ENCODE results near the gene LRIG3. TPM values are rescaled to one million over a fixed set of nuclear protein-coding genes. Genes with fewer than 3 reads are reported as not detected.

Gene LRIG3
- polyA plus RNA-seq, 1 experiment: 80.1 TPM

DNA sequence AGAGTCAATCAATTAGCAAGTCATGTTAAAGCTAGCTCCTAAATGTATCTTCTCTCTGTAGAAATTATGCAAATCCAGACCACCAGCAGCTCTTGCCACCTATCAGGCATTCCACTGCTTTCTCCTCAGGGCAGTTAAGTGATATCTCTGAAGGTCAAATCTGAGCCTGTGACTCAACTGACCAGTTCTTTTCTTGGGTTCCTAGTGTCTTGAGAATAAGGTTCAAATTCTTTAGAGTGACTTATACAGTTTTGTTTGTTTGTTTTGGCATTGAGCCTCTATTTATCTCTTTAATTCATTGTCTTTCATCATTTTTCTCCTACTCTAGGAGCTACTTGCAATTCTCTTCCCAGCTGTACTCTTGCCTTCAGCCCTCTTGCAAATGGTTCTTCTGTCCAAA lies 2.5 kb upstream of the LRIG3 start:
- no peak for TF ChIP-seq CTCF (IDR thresholded peaks at IDR 0.05; ENCODE audit: low read depth, low read length)
- ChIA-PET CTCF (no interaction called here), POLR2A (interaction anchor here (1.4 kb wide), 1 partner anchor 118 kb away, joined by 3 read pairs; no protein-coding TSS in a partner anchor)
- Histone ChIP-seq H3K9me3 (ENCODE audit: control insufficient read depth, insufficient read depth, low read length) (peaks cover 3% of the 10 kb centered on the region; the same call in 1 of the 2 replicates), H3K4me3 (ENCODE audit: low read depth, low read length) (no peak overlapping the region), H3K27ac (ENCODE audit: low read depth, low read length) (no peak overlapping the region), H3K27me3 (ENCODE audit: control insufficient read depth, insufficient read depth, low read length) (no peaks in the 10 kb centered on the region)
- no peak for DNase-seq (ENCODE audit: low read depth, low spot score)

DNA sequence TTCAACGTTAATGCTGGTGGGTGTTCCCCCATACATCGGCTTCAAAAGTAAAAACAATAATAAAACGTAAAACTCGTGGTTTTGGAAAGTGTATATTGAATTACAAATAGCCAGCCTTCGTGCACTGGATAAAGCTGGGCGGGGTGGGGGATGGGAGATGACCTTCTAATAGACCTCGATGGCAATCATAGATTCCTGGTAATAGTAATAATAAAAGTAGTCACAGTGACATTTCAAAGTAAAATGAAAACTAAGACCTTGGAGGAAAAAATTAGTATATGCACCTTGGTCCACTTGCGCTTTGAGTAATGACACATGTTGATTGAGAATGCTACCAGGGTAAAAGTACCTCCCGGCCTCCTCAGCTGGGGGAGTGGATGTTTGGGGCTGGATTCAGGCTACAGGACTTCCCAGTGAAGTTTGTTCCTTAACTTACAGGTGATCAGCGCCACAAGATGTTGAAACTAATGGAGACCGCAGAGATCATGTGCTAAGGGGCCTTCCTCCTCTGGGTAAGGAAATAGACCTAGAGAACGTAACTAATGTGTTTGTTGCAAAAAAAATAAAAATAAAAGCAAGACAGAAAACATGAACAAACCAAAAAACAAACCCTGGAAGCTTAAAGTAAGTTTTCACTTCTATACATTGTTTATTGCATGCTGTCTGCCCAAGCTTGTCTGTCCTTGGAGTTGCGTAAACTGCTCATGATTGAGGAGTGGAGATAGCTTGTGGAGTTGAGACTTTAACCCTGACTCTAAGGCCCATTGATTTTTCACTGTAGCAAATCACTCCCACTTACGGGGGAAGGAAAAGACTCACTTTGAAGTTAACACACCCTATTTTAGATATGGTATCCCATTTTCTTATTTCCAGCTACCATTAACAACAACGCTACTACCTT lies 907 bp upstream of the LRIG3 start:
- Histone ChIP-seq H3K9me3 (ENCODE audit: control insufficient read depth, insufficient read depth, low read length) (peaks cover 3% of the 10 kb centered on the region; the same call in 1 of the 2 replicates), H3K27ac (ENCODE audit: low read depth, low read length) (no peak overlapping the region), H3K27me3 (ENCODE audit: control insufficient read depth, insufficient read depth, low read length) (no peaks in the 10 kb centered on the region), H3K4me3 (ENCODE audit: low read depth, low read length) (peak overlapping the region; percentile 52)
- DNase-seq (ENCODE audit: low read depth, low spot score): no peak
- ChIA-PET CTCF (interaction anchor here (0.9 to 1.4 kb wide), 3 partner anchors 10 to 381 kb away, joined by 3 to 7 read pairs (median 4); no protein-coding TSS in a partner anchor), POLR2A (interaction anchor here (1.3 to 2.4 kb wide), 3 partner anchors 8 to 164 kb away, joined by 3 to 29 read pairs (median 3); no protein-coding TSS in a partner anchor)
- TF ChIP-seq CTCF (IDR thresholded peaks at IDR 0.05; ENCODE audit: low read depth, low read length): no peak

DNA sequence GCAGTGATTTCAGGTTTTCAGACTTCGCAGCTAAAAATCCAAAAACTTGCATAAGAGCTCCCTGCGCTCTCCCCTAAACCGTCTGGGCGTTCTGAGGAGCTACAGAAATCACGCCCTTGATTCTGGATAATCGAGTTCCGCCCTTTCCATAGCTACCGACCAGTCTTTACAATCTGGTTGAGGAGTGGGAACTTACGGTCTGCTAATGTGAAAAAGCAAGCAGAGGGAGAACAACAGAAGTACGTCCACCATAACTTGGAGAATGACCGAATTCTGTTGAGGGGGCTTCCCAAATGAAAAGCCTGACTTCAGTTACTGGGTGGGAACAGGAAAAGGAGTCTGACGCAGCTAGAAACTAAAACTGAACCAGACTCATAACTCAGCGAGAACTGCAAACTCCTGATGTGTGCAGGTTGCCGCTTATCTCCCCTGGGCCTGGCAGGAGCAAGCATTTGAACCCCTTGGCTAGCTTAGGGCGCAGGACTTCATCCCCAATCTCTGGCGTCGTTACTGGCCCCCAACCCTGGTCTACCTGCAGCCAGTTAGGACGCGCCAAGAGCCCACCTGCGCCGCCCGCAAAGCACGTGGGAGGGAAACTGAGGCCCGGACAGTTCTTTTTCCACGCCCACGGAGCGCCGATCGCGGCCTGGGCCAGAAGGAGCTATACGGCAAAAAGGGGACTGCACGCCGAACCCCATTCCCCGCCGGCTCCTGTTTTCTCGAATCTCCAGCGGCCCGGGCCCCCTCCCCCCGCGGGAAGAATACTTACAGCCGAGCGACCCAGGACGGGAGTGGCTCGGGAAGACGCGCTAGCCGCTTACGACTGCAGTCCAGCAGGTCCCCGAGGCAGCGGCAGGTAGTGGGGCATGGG lies 838 bp downstream of the LRIG3 start:
- Histone ChIP-seq H3K4me3 (ENCODE audit: low read depth, low read length) (peak overlapping the region; percentile 75), H3K27ac (ENCODE audit: low read depth, low read length) (peak overlapping the region; percentile 85), H3K27me3 (ENCODE audit: control insufficient read depth, insufficient read depth, low read length) (no peaks in the 10 kb centered on the region), H3K9me3 (ENCODE audit: control insufficient read depth, insufficient read depth, low read length) (peaks cover 3% of the 10 kb centered on the region; the same call in 1 of the 2 replicates)
- no peak for DNase-seq (ENCODE audit: low read depth, low spot score)
- CTCF ChIA-PET: interaction anchor here (0.6 to 4.8 kb wide), 5 partner anchors 12 to 936 kb away, joined by 3 to 35 read pairs (median 3); no protein-coding TSS in a partner anchor
- POLR2A ChIA-PET: interaction anchor here (0.8 to 2.4 kb wide), 7 partner anchors 10 to 494 kb away, joined by 3 to 29 read pairs (median 3); no protein-coding TSS in a partner anchor
- no peak for TF ChIP-seq CTCF (IDR thresholded peaks at IDR 0.05; ENCODE audit: low read depth, low read length)

- TF ChIP-seq CTCF (IDR thresholded peaks at IDR 0.05; ENCODE audit: low read depth, low read length): no peak
- POLR2A ChIA-PET: interaction anchor here (1.5 to 2.4 kb wide), 2 partner anchors 123 to 160 kb away, joined by 3 to 29 read pairs; no protein-coding TSS in a partner anchor
- H3K4me3 ChIP-seq (ENCODE audit: low read depth, low read length): peak overlapping the region; percentile 75
- no peak for DNase-seq (ENCODE audit: low read depth, low spot score)
- H3K27ac ChIP-seq (ENCODE audit: low read depth, low read length): no peak overlapping the region
- H3K27me3 ChIP-seq (ENCODE audit: control insufficient read depth, insufficient read depth, low read length): no peaks in the 10 kb centered on the region
- CTCF ChIA-PET: interaction anchor here (0.6 to 4.8 kb wide), 2 partner anchors 195 to 378 kb away, joined by 3 to 35 read pairs; no protein-coding TSS in a partner anchor
- peaks cover 3% of the 10 kb centered on the region; the same call in 1 of the 2 replicates for H3K9me3 ChIP-seq (ENCODE audit: control insufficient read depth, insufficient read depth, low read length)
Measured at GRCh38 chr12:58918469-58918844, 1.8 kb downstream of the LRIG3 start.

Measured in AG04450 (cell line).